ENCODE data around the gene HEMK1. TPM values are rescaled to one million over a fixed set of nuclear protein-coding genes. Genes with fewer than 3 reads are reported as not detected.

HEMK1 gene
- total RNA-seq, 1 donor from 2014 or later = 13.1 TPM

- H3K36me3 ChIP-seq = peaks cover 9 to 29% of the 10 kb centered on the region in 2 donors
These were observed 4.5 kb downstream of the HEMK1 start for GRCh38 chr3:50573566-50574443.

GRCh38 chr3:50574444-50574831 is 5.1 kb downstream of the HEMK1 start:
- no peak for DNase-seq (ENCODE audit: low spot score in 2 of 2)
- Histone ChIP-seq H3K36me3 (peaks cover 9 to 35% of the 10 kb centered on the region in 2 donors), H3K27me3 (no peaks in the 10 kb centered on the region), H3K27ac (no peak overlapping the region), H3K4me3 (no peak overlapping the region), H3K9me3 (no peaks in the 10 kb centered on the region), H3K4me1 (peaks cover 0 to 11% of the 10 kb centered on the region in 2 donors)
- TF ChIP-seq CTCF (IDR thresholded peaks at IDR 0.05) = no peak
- intact Hi-C loops (cut with DNase I) = no loop called here

More at GRCh38 chr3:50573566-50574443, 4.5 kb downstream of the HEMK1 start:
- H3K27me3 ChIP-seq = no peaks in the 10 kb centered on the region
- intact Hi-C loops (cut with DNase I) = no loop called here
- peaks cover 0 to 11% of the 10 kb centered on the region in 2 donors for H3K4me1 ChIP-seq
- no peak overlapping the region for H3K27ac ChIP-seq
- no peak for DNase-seq (ENCODE audit: low spot score in 2 of 2)
- TF ChIP-seq CTCF (IDR thresholded peaks at IDR 0.05) = no peak
- H3K4me3 ChIP-seq = no peak overlapping the region
- no peaks in the 10 kb centered on the region for H3K9me3 ChIP-seq

GRCh38 chr3:50575372-50575771 is 6.0 kb downstream of the HEMK1 start:
- intact Hi-C loops (cut with DNase I) = no loop called here
- DNase-seq (ENCODE audit: low spot score in 2 of 2) = no peak
- no peak for TF ChIP-seq CTCF (IDR thresholded peaks at IDR 0.05)
- no peak overlapping the region for H3K4me3 ChIP-seq
- no peaks in the 10 kb centered on the region for H3K9me3 ChIP-seq
- H3K36me3 ChIP-seq = peaks cover 9 to 43% of the 10 kb centered on the region in 2 donors
- H3K27me3 ChIP-seq = no peaks in the 10 kb centered on the region
- H3K4me1 ChIP-seq = peaks cover 0 to 4% of the 10 kb centered on the region in 2 donors
- H3K27ac ChIP-seq = no peak overlapping the region

- TF ChIP-seq CTCF (IDR thresholded peaks at IDR 0.05) = no peak
- intact Hi-C loops (cut with DNase I) = no loop called here
- DNase-seq (ENCODE audit: low spot score in 2 of 2) = no peak
- Histone ChIP-seq H3K27ac (no peak overlapping the region), H3K27me3 (no peaks in the 10 kb centered on the region), H3K4me3 (no peak overlapping the region), H3K9me3 (no peaks in the 10 kb centered on the region), H3K36me3 (peaks cover 9 to 47% of the 10 kb centered on the region in 2 donors), H3K4me1 (peaks cover 0 to 7% of the 10 kb centered on the region in 2 donors)
These were observed 8.0 kb downstream of the HEMK1 start for GRCh38 chr3:50577348-50577747.

- H3K4me3 ChIP-seq = no peak overlapping the region
- H3K27me3 ChIP-seq = no peaks in the 10 kb centered on the region
- H3K4me1 ChIP-seq = peaks cover 0 to 10% of the 10 kb centered on the region in 2 donors
- peak overlapping the region in 1 of 2 donors; percentile 51 for H3K27ac ChIP-seq
- intact Hi-C loops (cut with DNase I) = no loop called here
- no peak for TF ChIP-seq CTCF (IDR thresholded peaks at IDR 0.05)
- H3K9me3 ChIP-seq = no peaks in the 10 kb centered on the region
- H3K36me3 ChIP-seq = peaks cover 9 to 46% of the 10 kb centered on the region in 2 donors
- DNase-seq (ENCODE audit: low spot score in 2 of 2) = no peak
These were observed 11.5 kb downstream of the HEMK1 start for GRCh38 chr3:50580683-50581458.

Measured in ascending aorta (tissue), 2 donors.